GM23248 (cell line): Measurements from ENCODE around the gene EGLN1. TPM values are rescaled to one million over a fixed set of nuclear protein-coding genes. Genes with fewer than 3 reads are reported as not detected.

Source experiments
- DNase-seq: peaks from one replicate; pipeline ENCODE4 v3.0.0-alpha.2; 2015
- H2AFZ ChIP-seq: fragments of 200-600 bp; sonication (generic); 2 replicates; pipeline ENCODE4 v1.6.1; 2016; ENCODE audit warnings: antibody characterized with exemption
- H3F3A ChIP-seq: fragments of 200-600 bp; sonication (generic); 2 replicates; pipeline ENCODE4 v1.6.1; 2016; ENCODE audit warnings: mild to moderate bottlenecking, antibody characterized with exemption, mixed run types; ENCODE audit not compliant: insufficient read depth
- H3K27ac ChIP-seq: fragments of 200-600 bp; sonication (generic); 2 replicates; pipeline ENCODE4 v1.5.1; 2016; ENCODE audit warnings: mild to moderate bottlenecking
- H3K27me3 ChIP-seq: fragments of 200-600 bp; sonication (generic); replicated peaks from 2 replicates; pipeline ENCODE4 v1.6.1; 2016; ENCODE audit warnings: mild to moderate bottlenecking; ENCODE audit not compliant: insufficient read depth
- H3K36me3 ChIP-seq: fragments of 200-600 bp; sonication (generic); 2 replicates; pipeline ENCODE4 v1.6.1; 2016; ENCODE audit warnings: low read depth, mild to moderate bottlenecking
- H3K4me1 ChIP-seq: fragments of 200-600 bp; sonication (generic); 2 replicates; pipeline ENCODE4 v1.6.1; 2016; ENCODE audit warnings: mild to moderate bottlenecking; ENCODE audit not compliant: insufficient read depth
- H3K4me2 ChIP-seq: fragments of 200-600 bp; sonication (generic); one replicate; pipeline ENCODE4 v1.6.1; 2016; ENCODE audit warnings: mild to moderate bottlenecking; ENCODE audit not compliant: unreplicated experiment
- H3K4me3 ChIP-seq: fragments of 200-600 bp; sonication (generic); 2 replicates; pipeline ENCODE4 v1.5.1; 2016; ENCODE audit warnings: mild to moderate bottlenecking
- H3K79me2 ChIP-seq: fragments of 200-600 bp; sonication (generic); 2 replicates; pipeline ENCODE4 v1.6.1; 2016; ENCODE audit warnings: mild to moderate bottlenecking; ENCODE audit not compliant: insufficient read depth
- H3K9ac ChIP-seq: fragments of 200-600 bp; sonication (generic); 2 replicates; pipeline ENCODE4 v1.6.1; 2016; ENCODE audit warnings: mild to moderate bottlenecking
- H3K9me2 ChIP-seq: fragments of 200-600 bp; sonication (generic); 2 replicates; pipeline ENCODE4 v1.6.1; 2016; ENCODE audit warnings: mixed run types, mild to moderate bottlenecking, moderate library complexity; ENCODE audit not compliant: insufficient read depth
- H3K9me3 ChIP-seq: fragments of 200-600 bp; sonication (generic); one replicate; pipeline ENCODE4 v1.6.1; 2017; ENCODE audit warnings: low read depth
- H4K20me1 ChIP-seq: fragments of 200-600 bp; sonication (generic); 2 replicates; pipeline ENCODE4 v1.6.0; 2016; ENCODE audit not compliant: insufficient read depth
- EZH2 ChIP-seq: fragments of 200-600 bp; sonication (generic); IDR thresholded peaks from 2 replicates; pipeline ENCODE4 v1.6.1; 2018; ENCODE audit warnings: antibody characterized with exemption, mild to moderate bottlenecking; ENCODE audit not compliant: insufficient read depth, poor library complexity, severe bottlenecking
- EZH2phosphoT487 ChIP-seq: fragments of 200-600 bp; sonication (generic); IDR thresholded peaks from 2 replicates; pipeline ENCODE4 v1.6.1; 2018; ENCODE audit warnings: antibody characterized with exemption, moderate library complexity, mild to moderate bottlenecking, low read depth; ENCODE audit not compliant: insufficient read depth
- WGBS, 2 experiments: methylation state at CpG; one replicate each; pipeline ENCODE4 v1.1.6; 2015 to 2017; ENCODE audit warnings: low lambda C conversion rate in 2 of 2, low coverage in 1 of 2; ENCODE audit errors: missing lambda C conversion rate in 2 of 2; 5-methylcytosine and 5-hydroxymethylcytosine counted together
- in situ Hi-C: fragments of 300-500 bp; cut with MboI; formaldehyde crosslinking; loops from 2 replicates; pipeline ENCODE4 v1.15.0; 2020
- polyA plus RNA-seq: library from polyadenylated mRNA; unstranded; fragments of >200 nt; fragmentation: Nextera tagmentation; extraction: Ambion mirVana; gene quantifications from 2 replicates; pipeline ENCODE4 v1.2.1, GENCODE V29; 2016
- total RNA-seq: library from RNA; depleted of rRNA; stranded (reverse); fragments of >200 nt; shearing (Covaris generic); gene quantifications from 2 replicates; pipeline ENCODE4 v1.2.3, GENCODE V29; 2014

The EGLN1 gene
- total and polyA plus RNA-seq, 2 experiments from 2014 or later, result 17.6 to 51.8 TPM

DNA sequence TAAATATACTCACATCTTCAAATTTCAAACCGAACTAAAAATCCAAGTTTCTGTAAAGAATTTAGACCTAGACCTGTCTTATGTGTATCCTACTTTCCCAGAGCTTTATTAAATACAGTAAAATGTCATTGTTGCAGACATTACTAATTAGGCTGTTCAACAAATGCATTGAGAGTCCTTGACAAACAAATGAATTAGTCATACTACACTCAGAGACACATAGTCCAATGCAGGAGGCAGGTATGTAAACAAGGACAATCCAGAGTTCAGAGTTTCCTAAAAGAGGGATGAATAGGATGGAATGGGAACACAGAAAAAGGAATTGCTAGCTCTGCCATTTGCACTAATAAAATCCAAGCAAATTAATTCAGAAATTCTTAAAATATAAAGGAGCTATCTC, 1.6 kb upstream of the EGLN1 start:
- Histone ChIP-seq H2AFZ (no peak overlapping the region), H3K9ac (no peak overlapping the region), H3K4me1 (peaks cover 10% of the 10 kb centered on the region), H4K20me1 (peaks cover 18% of the 10 kb centered on the region), H3K27me3 (no peaks in the 10 kb centered on the region), H3F3A (peaks cover 18% of the 10 kb centered on the region; the same call in 1 of the 2 replicates), H3K9me2 (no peaks in the 10 kb centered on the region), H3K27ac (no peak overlapping the region), H3K4me3 (no peak overlapping the region), H3K4me2 (no peak overlapping the region), H3K9me3 (no peaks in the 10 kb centered on the region), H3K36me3 (no peaks in the 10 kb centered on the region), H3K79me2 (peaks cover 26% of the 10 kb centered on the region)
- WGBS, 2 experiments, result 95 to 96% methylated on average over 1 of the region's 1 CpG
- in situ Hi-C loops, result no loop called here
- TF ChIP-seq EZH2phosphoT487, result no peak
- no peak for TF ChIP-seq EZH2
- no peak for DNase-seq

DNA sequence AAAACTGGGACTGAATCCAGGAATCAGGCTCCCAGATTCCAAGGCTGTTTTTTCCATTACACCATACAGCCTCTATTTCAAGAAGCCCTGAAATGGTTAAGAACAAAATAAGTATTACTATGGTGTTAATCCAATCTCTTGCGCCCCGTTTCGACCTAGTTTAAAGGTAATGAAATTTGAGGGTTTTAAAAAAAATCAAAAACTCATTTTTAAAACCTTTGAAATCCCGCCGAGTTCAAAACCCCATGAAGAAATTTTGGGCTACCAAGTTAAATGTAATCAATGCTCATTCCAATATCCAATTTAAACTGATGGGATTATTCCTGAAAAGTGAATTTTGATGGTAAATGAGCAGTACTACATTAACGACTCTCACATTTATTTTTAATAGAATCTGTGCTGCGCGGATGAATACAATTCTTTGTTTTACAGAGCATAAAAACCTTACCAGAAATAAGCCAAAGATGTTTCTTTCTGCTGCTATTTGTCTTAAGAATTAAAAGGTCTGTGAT, 767 bp upstream of the EGLN1 start:
- no peaks in the 10 kb centered on the region for H3K9me2 ChIP-seq
- peak overlapping the region; percentile 59 for H3K9ac ChIP-seq
- 48 to 49% methylated on average over 8 of the region's 8 CpGs for WGBS, 2 experiments
- in situ Hi-C loops, result no loop called here
- peaks cover 26% of the 10 kb centered on the region for H4K20me1 ChIP-seq
- no peaks in the 10 kb centered on the region for H3K27me3 ChIP-seq
- H3K9me3 ChIP-seq, result no peaks in the 10 kb centered on the region
- peak overlapping the region; percentile 78 for H2AFZ ChIP-seq
- peak overlapping the region; percentile 67 for H3K27ac ChIP-seq
- peaks cover 34% of the 10 kb centered on the region for H3K79me2 ChIP-seq
- H3K4me3 ChIP-seq, result peak overlapping the region; percentile 87
- peaks cover 17% of the 10 kb centered on the region for H3K4me1 ChIP-seq
- peaks cover 18% of the 10 kb centered on the region; the same call in 1 of the 2 replicates for H3F3A ChIP-seq
- no peaks in the 10 kb centered on the region for H3K36me3 ChIP-seq
- peak overlapping the region; percentile 75 for H3K4me2 ChIP-seq
- no peak for DNase-seq
- TF ChIP-seq EZH2phosphoT487, result no peak
- TF ChIP-seq EZH2, result no peak

DNA sequence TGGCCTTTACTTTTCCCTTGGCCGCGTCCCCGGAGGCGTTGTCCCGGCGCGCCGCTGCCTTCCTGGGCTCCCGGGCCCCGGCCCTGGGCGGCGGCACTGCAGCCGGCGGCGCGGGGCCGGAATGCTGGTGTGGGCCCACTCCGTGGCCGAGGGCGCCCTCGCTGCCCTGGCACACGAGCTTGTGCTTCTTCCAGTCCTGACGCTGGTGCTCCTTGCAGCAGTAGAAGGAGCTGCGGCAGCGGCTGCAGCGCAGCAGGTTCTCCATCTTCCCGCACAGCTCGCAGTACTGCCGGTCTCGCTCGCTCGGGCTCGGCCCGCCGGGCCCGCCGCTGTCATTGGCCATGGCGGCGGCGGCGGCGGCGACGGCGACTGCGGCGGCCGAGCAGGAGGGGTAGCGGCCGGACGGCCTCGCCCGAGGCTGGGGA, 529 bp downstream of the EGLN1 start:
- peaks cover 36% of the 10 kb centered on the region for H4K20me1 ChIP-seq
- H3K4me1 ChIP-seq, result peaks cover 28% of the 10 kb centered on the region
- no peaks in the 10 kb centered on the region for H3K9me3 ChIP-seq
- peak overlapping the region; percentile 92 for H3K4me2 ChIP-seq
- H3F3A ChIP-seq, result peaks cover 18% of the 10 kb centered on the region; the same call in 1 of the 2 replicates
- H3K27ac ChIP-seq, result peak overlapping the region; percentile 67
- peak; percentile 74 for DNase-seq
- no peak for TF ChIP-seq EZH2
- TF ChIP-seq EZH2phosphoT487, result no peak
- H3K9me2 ChIP-seq, result no peaks in the 10 kb centered on the region
- peaks cover 47% of the 10 kb centered on the region for H3K79me2 ChIP-seq
- in situ Hi-C loops, result no loop called here
- H3K27me3 ChIP-seq, result no peaks in the 10 kb centered on the region
- H3K36me3 ChIP-seq, result 0 out of 2 replicates have a peak, but pooled peaks cover 2% of the 10 kb centered on the region
- H3K4me3 ChIP-seq, result peak overlapping the region; percentile 87
- H2AFZ ChIP-seq, result peak overlapping the region; percentile 30
- WGBS, 2 experiments, result 1% methylated on average over 47 to 53 of the region's 53 CpGs
- peak overlapping the region; percentile 83 for H3K9ac ChIP-seq

DNA sequence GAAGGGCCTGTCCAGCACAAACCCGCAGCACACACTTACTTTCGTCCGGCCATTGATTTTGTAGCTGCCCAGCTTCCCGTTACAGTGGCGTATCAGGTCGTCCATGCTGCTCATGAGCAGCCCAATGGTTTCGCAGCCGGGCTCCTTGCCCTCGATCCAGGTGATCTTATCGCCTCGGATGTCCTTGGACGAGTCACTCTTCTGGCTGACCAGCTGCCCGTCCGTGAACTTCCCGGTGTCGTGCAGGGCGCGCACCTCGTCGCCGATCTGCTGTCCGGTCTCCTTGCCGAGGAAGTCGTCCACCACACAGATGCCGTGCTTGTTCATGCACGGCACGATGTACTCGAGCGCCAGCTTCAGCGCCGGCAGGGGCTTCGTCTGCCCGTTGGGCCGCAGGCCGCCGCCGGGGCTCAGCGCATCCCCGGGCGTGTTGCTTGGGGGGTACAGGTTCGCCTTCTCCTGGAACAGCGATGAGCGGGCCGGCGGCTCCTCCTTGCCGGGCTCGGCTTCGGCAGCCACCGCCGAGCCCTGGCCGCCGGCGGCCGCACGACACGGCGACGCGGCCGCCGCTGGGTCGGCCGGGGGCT, 1.0 kb downstream of the EGLN1 start:
- no peaks in the 10 kb centered on the region for H3K9me3 ChIP-seq
- H4K20me1 ChIP-seq, result peaks cover 39% of the 10 kb centered on the region
- peaks cover 31% of the 10 kb centered on the region for H3K4me1 ChIP-seq
- H3K9me2 ChIP-seq, result no peaks in the 10 kb centered on the region
- peaks cover 52% of the 10 kb centered on the region for H3K79me2 ChIP-seq
- peak; percentile 63 for DNase-seq
- peak overlapping the region; percentile 87 for H3K4me3 ChIP-seq
- TF ChIP-seq EZH2phosphoT487, result no peak
- TF ChIP-seq EZH2, result no peak
- peak overlapping the region; percentile 30 for H2AFZ ChIP-seq
- peak overlapping the region; percentile 92 for H3K4me2 ChIP-seq
- peaks cover 18% of the 10 kb centered on the region; the same call in 1 of the 2 replicates for H3F3A ChIP-seq
- 0 out of 2 replicates have a peak, but pooled peaks cover 2% of the 10 kb centered on the region for H3K36me3 ChIP-seq
- in situ Hi-C loops, result no loop called here
- no peaks in the 10 kb centered on the region for H3K27me3 ChIP-seq
- 0 to 1% methylated on average over 60 to 63 of the region's 63 CpGs for WGBS, 2 experiments
- H3K9ac ChIP-seq, result peak overlapping the region; percentile 83
- peak overlapping the region; percentile 67 for H3K27ac ChIP-seq
